Measurements from ENCODE around the gene LITAFD. TPM values are rescaled to one million over a fixed set of nuclear protein-coding genes. Genes with fewer than 3 reads are reported as not detected.

The LITAFD gene
- polyA plus RNA-seq, 3 donors = not detected

DNA sequence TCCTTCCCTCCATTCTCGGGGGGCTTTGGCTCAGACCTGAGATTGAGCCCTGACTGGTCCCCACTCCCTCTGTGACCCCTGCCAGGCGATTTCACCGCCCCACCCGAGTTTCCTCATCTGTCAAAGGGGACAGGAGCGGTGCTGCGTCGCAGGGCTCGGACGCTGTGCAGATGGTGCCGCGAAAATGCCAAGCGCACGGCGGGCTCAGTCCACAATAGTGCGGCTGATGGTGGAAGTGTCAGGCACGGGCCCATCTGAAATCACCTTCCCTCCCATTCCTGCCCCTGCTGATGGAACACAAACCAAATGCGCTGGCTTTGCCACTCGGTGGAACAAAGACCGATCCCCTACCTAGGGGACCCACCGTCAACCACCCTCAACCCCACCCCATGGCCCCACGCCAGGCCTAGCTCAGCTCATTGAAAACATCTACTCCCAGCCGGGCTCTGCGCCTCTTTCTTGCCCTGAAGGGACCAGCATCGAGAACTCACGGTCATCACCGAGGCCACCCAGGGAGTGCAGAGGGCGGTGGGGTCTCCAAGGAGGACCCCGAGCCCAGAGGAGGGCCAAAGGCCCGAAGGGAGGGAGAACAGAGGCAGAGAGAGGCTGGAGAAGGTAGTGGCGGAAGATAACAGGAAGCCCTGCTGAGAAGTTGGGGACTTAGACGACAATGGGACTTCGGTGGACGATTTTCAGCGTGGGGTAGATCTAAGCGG, 14.8 kb upstream of the LITAFD start:
- DNase-seq = no peak
- TF ChIP-seq, protein P1, sequence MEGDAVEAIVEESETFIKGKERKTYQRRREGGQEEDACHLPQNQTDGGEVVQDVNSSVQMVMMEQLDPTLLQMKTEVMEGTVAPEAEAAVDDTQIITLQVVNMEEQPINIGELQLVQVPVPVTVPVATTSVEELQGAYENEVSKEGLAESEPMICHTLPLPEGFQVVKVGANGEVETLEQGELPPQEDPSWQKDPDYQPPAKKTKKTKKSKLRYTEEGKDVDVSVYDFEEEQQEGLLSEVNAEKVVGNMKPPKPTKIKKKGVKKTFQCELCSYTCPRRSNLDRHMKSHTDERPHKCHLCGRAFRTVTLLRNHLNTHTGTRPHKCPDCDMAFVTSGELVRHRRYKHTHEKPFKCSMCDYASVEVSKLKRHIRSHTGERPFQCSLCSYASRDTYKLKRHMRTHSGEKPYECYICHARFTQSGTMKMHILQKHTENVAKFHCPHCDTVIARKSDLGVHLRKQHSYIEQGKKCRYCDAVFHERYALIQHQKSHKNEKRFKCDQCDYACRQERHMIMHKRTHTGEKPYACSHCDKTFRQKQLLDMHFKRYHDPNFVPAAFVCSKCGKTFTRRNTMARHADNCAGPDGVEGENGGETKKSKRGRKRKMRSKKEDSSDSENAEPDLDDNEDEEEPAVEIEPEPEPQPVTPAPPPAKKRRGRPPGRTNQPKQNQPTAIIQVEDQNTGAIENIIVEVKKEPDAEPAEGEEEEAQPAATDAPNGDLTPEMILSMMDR (IDR thresholded peaks at IDR 0.05) = no peak
- 9% methylated on average over 33 of the region's 35 CpGs for WGBS (ENCODE audit: insufficient coverage)
- Mint-ChIP-seq H3K27ac (peak overlapping the region; percentile 54 to 79 (median 70)), H3K4me1 (peaks cover 54% of the 10 kb centered on the region), H3K36me3 (peaks cover 2 to 5% of the 10 kb centered on the region in 2 donors), H3K4me3 (peak overlapping the region; percentile 93 to 96), H3K9me3 (no peaks in the 10 kb centered on the region), H3K27me3 (ENCODE audit: low read depth in 3 of 3) (peaks cover 0 to 3% (median 2%) of the 10 kb centered on the region in 3 donors)
- H3K4me1 ChIP-seq (ENCODE audit: control insufficient read depth in 1 of 2, insufficient read depth in 2 of 2, low read length in 2 of 2) = peaks cover 38 to 58% of the 10 kb centered on the region in 2 donors
- peak overlapping the region; percentile 78 for H3K4me2 ChIP-seq (replicated peaks; ENCODE audit: extremely low read depth, low read length, poor library complexity, severe bottlenecking)
- H3K9ac ChIP-seq (ENCODE audit: insufficient read depth, low read length, poor library complexity, severe bottlenecking) = peak overlapping the region; percentile 73
- H3K36me3 ChIP-seq (replicated peaks in 1 of 2; ENCODE audit: control insufficient read depth in 1 of 2, insufficient read depth in 2 of 2, low read length in 2 of 2) = no peaks in the 10 kb centered on the region
- peaks cover 61% of the 10 kb centered on the region for H4K20me1 ChIP-seq (ENCODE audit: insufficient read depth, low read length)
- peaks cover 59% of the 10 kb centered on the region for H3K79me2 ChIP-seq (ENCODE audit: insufficient read depth, low read length)
- no peaks in the 10 kb centered on the region for H3K9me3 ChIP-seq (replicated peaks in 1 of 2; ENCODE audit: control insufficient read depth in 1 of 2, insufficient read depth in 1 of 2, low read length in 2 of 2)
- intact Hi-C loops (cut with micrococcal nuclease) = loop anchor here (5.0 to 10.0 kb wide), 2 partner anchors 70 to 193 kb away; partner anchors contain the start of genes ABAT (in 1 of the 2), PMM2 (in 1 of the 2) and TMEM186 (in 1 of the 2)
- peak overlapping the region in 1 of 2 donors; percentile 70 for H3K27ac ChIP-seq (ENCODE audit: low read depth in 1 of 2, low read length in 2 of 2)
- peak overlapping the region; percentile 83 to 90 (median 84) for H3K4me3 ChIP-seq (replicated peaks in 1 of 3; ENCODE audit: low read depth in 2 of 3, low read length in 3 of 3)
- H3K27me3 ChIP-seq (ENCODE audit: control insufficient read depth in 2 of 2, insufficient read depth in 2 of 2, low read length in 2 of 2) = no peaks in the 10 kb centered on the region
- peak overlapping the region; percentile 89 for H2AFZ ChIP-seq (ENCODE audit: insufficient read depth, low read depth, low read length, poor library complexity, severe bottlenecking)

DNA sequence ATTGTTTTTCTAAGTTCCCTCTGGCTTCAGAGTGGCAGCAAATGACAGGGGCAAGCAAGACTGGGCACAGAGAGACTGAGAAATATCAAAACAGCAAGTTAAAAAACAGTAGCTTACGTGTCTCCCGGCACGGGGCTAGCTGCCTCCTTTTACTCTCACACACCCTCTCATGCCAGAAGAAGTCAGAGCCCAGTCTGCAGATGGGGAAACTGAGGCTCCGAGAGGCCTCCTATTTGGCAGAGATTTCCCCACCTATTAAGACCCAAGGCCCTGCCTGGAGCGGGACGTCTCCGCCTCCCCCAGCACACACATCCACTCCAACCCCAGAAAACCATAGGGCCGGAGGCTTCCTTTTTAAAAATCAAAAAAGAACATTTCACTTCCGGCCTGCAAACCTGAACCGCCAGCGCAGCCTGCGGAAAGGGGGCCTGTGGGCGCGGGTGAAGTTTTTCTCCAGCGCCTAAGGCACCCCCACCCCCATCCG, 14.2 kb upstream of the LITAFD start:
- peak overlapping the region; percentile 83 to 90 (median 84) for H3K4me3 ChIP-seq (replicated peaks in 1 of 3; ENCODE audit: low read depth in 2 of 3, low read length in 3 of 3)
- H3K79me2 ChIP-seq (ENCODE audit: insufficient read depth, low read length) = peaks cover 53% of the 10 kb centered on the region
- WGBS (ENCODE audit: insufficient coverage) = under 1% methylated on average over 15 of the region's 16 CpGs
- no peaks in the 10 kb centered on the region for H3K36me3 ChIP-seq (replicated peaks in 1 of 2; ENCODE audit: control insufficient read depth in 1 of 2, insufficient read depth in 2 of 2, low read length in 2 of 2)
- Mint-ChIP-seq H3K4me1 (peaks cover 54% of the 10 kb centered on the region), H3K27ac (peak overlapping the region in 6 of 7 donors; percentile 54 to 79 (median 70)), H3K36me3 (peaks cover 2 to 5% of the 10 kb centered on the region in 2 donors), H3K4me3 (peak overlapping the region; percentile 93 to 96), H3K9me3 (no peaks in the 10 kb centered on the region), H3K27me3 (ENCODE audit: low read depth in 3 of 3) (peaks cover under 1 to 3% (median 2%) of the 10 kb centered on the region in 3 donors)
- no peaks in the 10 kb centered on the region for H3K9me3 ChIP-seq (replicated peaks in 1 of 2; ENCODE audit: control insufficient read depth in 1 of 2, insufficient read depth in 1 of 2, low read length in 2 of 2)
- peaks cover 38 to 58% of the 10 kb centered on the region in 2 donors for H3K4me1 ChIP-seq (ENCODE audit: control insufficient read depth in 1 of 2, insufficient read depth in 2 of 2, low read length in 2 of 2)
- H3K4me2 ChIP-seq (replicated peaks; ENCODE audit: extremely low read depth, low read length, poor library complexity, severe bottlenecking) = peak overlapping the region; percentile 78
- H2AFZ ChIP-seq (ENCODE audit: insufficient read depth, low read depth, low read length, poor library complexity, severe bottlenecking) = peak overlapping the region; percentile 89
- DNase-seq = no peak
- intact Hi-C loops (cut with micrococcal nuclease) = loop anchor here (5.0 to 10.0 kb wide), 2 partner anchors 71 to 193 kb away; partner anchors contain the start of genes ABAT (in 1 of the 2), PMM2 (in 1 of the 2) and TMEM186 (in 1 of the 2)
- H3K27ac ChIP-seq (ENCODE audit: low read depth in 1 of 2, low read length in 2 of 2) = peak overlapping the region in 1 of 2 donors; percentile 70
- TF ChIP-seq, protein P1 (IDR thresholded peaks at IDR 0.05) = no peak
- peaks cover 55% of the 10 kb centered on the region for H4K20me1 ChIP-seq (ENCODE audit: insufficient read depth, low read length)
- no peaks in the 10 kb centered on the region for H3K27me3 ChIP-seq (ENCODE audit: control insufficient read depth in 2 of 2, insufficient read depth in 2 of 2, low read length in 2 of 2)
- H3K9ac ChIP-seq (ENCODE audit: insufficient read depth, low read length, poor library complexity, severe bottlenecking) = peak overlapping the region; percentile 73
